ENCODE results near the gene PCDHA11.

- TF ChIP-seq CTCF (IDR thresholded peaks at IDR 0.05) (no peak), POLR2AphosphoS5 (IDR thresholded peaks at IDR 0.05) (no peak), EP300 (IDR thresholded peaks at IDR 0.05; ENCODE audit: low read depth) (no peak), POLR2A (IDR thresholded peaks at IDR 0.05) (no peak)
Observed at GRCh38 chr5:140870221-140871201, 1.8 kb downstream of the PCDHA11 start.

Data from transverse colon (tissue), 4 donors.